Ovary (tissue), 9 donors: ENCODE measurements around the gene NDST3. TPM values are rescaled to one million over a fixed set of nuclear protein-coding genes. Genes with fewer than 3 reads are reported as not detected.

ENCODE experiments used
- DNase-seq, 5 donors: peaks; one replicate each; pipeline ENCODE4 v3.0.0-alpha.2; 2019 to 2020
- H3K27ac ChIP-seq, 2 donors: fragments of 200-600 bp; one replicate each; pipeline versions ENCODE4 v1.5.1 to v1.8.0; 2019 to 2022
- H3K27me3 ChIP-seq: fragments of 200-600 bp; one replicate; pipeline ENCODE4 v1.8.0; 2022
- H3K36me3 ChIP-seq: fragments of 200-600 bp; sonication (generic); one replicate; pipeline ENCODE4 v1.5.1; 2019
- H3K4me1 ChIP-seq: one replicate; pipeline ENCODE4 v1.8.1; 2013; ENCODE audit warnings: mild to moderate bottlenecking, moderate library complexity; ENCODE audit not compliant: insufficient read depth
- H3K4me3 ChIP-seq: fragments of 200-600 bp; sonication (generic); one replicate; pipeline ENCODE4 v1.5.1; 2017
- H3K9me3 ChIP-seq, 2 donors: fragments of 200-600 bp in 1 of 2; sonication (generic) in 1 of 2; one replicate each; pipeline versions ENCODE4 v1.5.1 to v1.8.1; 2013 to 2019; ENCODE audit warnings: mild to moderate bottlenecking in 1 of 2, moderate library complexity in 1 of 2
- EP300 ChIP-seq: sonication (generic); formaldehyde crosslinking; IDR thresholded peaks from one replicate; pipeline ENCODE4 v1.6.1; 2017; ENCODE audit warnings: antibody characterized with exemption
- POLR2A ChIP-seq: fragments of 450-650 bp; IDR thresholded peaks from one replicate; pipeline ENCODE4 v1.6.1; 2017; ENCODE audit warnings: antibody characterized with exemption, mild to moderate bottlenecking, moderate library complexity
- WGBS, 3 donors: extraction: QIAGEN DNeasy Blood & Tissue Kit in 1 of 3; methylation state at CpG; one replicate each; pipeline versions ENCODE4 v1.1.5 to v1.1.7; 2013 to 2017; 5-methylcytosine and 5-hydroxymethylcytosine counted together
- intact Hi-C, 4 donors: fragments of 100-400 bp; cut with DNase I; formaldehyde crosslinking; loops; one replicate each; pipeline versions ENCODE4 v1.11.0 to v1.15.1; 2022 to 2023
- polyA plus RNA-seq, 2 donors: library from polyadenylated mRNA; stranded (reverse); fragments of 200-250 nt in 1 of 2; fragments of 350-450 nt in 1 of 2; fragmentation: Illumina TruSeq in 1 of 2; extraction: RNeasy Lipid Tissue Mini Kit (QIAGEN cat#74804) in 1 of 2; gene quantifications; one replicate each; pipeline ENCODE4 v1.2.3, GENCODE V29; 2013 to 2014
- total RNA-seq, 7 donors: library from RNA; depleted of rRNA in 2 of 7; stranded (reverse); fragments of >200 nt in 2 of 7; fragmentation: NEBNext Ultra II Directional in 3 of 7; extraction: Animal tissue kit (Norgen Biotek cat#: 25700) in 3 of 7; gene quantifications; one replicate each; pipeline versions ENCODE4 v1.1.0 to v1.2.4, GENCODE V29; 2016 to 2023
- TF ChIP-seq, protein P1 (sequence below), 3 donors: fragments of 450-650 bp in 2 of 3; fragments of 200-600 bp in 1 of 3; IDR thresholded peaks; one replicate each; pipeline versions ENCODE4 v1.5.1 to v1.8.0; 2016 to 2022; ENCODE audit warnings: antibody characterized with exemption in 3 of 3, mild to moderate bottlenecking in 1 of 3
- donor health status: DM: no; HTN: no; CAD: no; lungs with moderate emphysema.
- donor health status: DM: no; HTN: no; CAD: no.
- donor health status: Bipolar disorder and iron deficiency.
- donor health status: DM: yes; HTN: yes; CAD: no.
- donor health status: DM: no; HTN: no; CAD: no.
- donor health status: DM: yes; HTN: yes; CAD: no.

NDST3 gene
- total and polyA plus RNA-seq, 9 donors = 0.02 to 2.4 (median 0.07) TPM; not detected in 2

DNA sequence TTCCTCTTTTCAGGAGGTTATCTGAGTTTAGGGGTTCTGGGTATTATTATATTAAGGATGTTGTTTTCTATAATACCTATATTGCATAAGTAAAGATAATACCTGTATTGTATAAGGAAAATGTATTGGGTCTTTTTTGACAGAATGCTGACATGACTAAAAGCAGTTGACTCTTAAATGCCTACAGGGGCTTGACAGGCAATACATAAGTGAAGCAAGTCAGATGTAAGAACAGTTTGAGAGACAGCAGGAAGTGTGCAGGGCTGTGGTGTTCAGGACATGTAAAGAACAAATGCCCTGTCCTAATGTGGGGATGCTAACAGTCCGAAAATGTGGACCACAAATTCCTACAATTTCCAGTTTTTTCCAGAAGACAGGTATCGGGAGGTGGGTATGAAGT is 30.2 kb upstream of the NDST3 start:
- intact Hi-C loops = no loop called here
- no peak for DNase-seq

DNA sequence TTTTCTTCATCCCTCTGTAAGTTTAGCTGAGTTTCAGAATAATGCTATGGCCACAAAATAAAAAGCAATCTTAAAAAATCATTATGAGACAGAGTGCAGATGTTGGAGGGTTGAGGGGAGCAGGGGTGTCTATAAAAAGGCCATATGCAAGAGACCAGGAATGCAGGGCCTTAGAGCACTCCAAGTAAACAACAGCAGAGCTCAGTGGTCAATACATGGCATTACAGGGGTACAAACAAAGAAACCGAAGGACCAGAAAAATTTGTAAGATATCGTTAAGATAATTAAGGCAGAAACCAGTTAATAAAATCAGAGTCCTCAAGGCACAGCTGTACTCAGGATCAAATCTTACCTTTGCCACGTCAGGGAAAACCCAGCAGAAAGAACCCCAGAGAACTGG is 28.4 kb upstream of the NDST3 start:
- DNase-seq = no peak
- 72 to 81% (median 77%) methylated on average over 3 of the region's 3 CpGs for WGBS, 3 donors
- no peak overlapping the region for H3K4me3 ChIP-seq
- no peaks in the 10 kb centered on the region for H3K9me3 ChIP-seq
- intact Hi-C loops = no loop called here
- H3K27me3 ChIP-seq = no peaks in the 10 kb centered on the region
- no peaks in the 10 kb centered on the region for H3K36me3 ChIP-seq
- TF ChIP-seq POLR2A (no peak), EP300 (no peak)
- TF ChIP-seq, protein P1, sequence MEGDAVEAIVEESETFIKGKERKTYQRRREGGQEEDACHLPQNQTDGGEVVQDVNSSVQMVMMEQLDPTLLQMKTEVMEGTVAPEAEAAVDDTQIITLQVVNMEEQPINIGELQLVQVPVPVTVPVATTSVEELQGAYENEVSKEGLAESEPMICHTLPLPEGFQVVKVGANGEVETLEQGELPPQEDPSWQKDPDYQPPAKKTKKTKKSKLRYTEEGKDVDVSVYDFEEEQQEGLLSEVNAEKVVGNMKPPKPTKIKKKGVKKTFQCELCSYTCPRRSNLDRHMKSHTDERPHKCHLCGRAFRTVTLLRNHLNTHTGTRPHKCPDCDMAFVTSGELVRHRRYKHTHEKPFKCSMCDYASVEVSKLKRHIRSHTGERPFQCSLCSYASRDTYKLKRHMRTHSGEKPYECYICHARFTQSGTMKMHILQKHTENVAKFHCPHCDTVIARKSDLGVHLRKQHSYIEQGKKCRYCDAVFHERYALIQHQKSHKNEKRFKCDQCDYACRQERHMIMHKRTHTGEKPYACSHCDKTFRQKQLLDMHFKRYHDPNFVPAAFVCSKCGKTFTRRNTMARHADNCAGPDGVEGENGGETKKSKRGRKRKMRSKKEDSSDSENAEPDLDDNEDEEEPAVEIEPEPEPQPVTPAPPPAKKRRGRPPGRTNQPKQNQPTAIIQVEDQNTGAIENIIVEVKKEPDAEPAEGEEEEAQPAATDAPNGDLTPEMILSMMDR (IDR thresholded peaks at IDR 0.05) = no peak
- H3K27ac ChIP-seq = no peak overlapping the region
- no peaks in the 10 kb centered on the region for H3K4me1 ChIP-seq

More for the DNA sequence above, 30.2 kb upstream of the NDST3 start:
- no peaks in the 10 kb centered on the region for H3K4me1 ChIP-seq
- no peak overlapping the region for H3K4me3 ChIP-seq
- no peak overlapping the region for H3K27ac ChIP-seq
- no peaks in the 10 kb centered on the region for H3K36me3 ChIP-seq
- no peaks in the 10 kb centered on the region for H3K27me3 ChIP-seq
- 84 to 94% (median 94%) methylated on average over 2 of the region's 2 CpGs for WGBS, 3 donors
- TF ChIP-seq EP300 (no peak), POLR2A (no peak)
- TF ChIP-seq, protein P1 (IDR thresholded peaks at IDR 0.05) = no peak
- H3K9me3 ChIP-seq = no peaks in the 10 kb centered on the region

DNA sequence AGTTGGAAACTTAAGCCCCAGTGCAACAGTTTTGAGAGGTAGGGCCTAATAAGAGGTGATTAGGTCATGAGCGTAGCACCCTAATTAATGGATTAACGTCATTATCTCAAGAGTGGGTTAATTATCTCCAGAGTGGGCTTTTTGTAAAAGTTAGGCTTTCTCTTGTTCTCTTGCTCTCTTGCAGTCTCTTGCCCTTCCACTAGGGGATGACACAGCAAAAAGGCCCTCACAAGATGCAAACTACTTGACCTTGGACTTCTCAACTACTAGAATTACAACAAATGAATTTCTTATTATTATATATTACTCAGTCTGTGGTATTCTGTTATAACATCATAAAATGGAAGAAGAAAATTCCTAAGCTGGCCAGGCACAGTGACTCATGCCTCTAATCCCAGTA is 22.1 kb upstream of the NDST3 start:
- Histone ChIP-seq H3K36me3 (no peaks in the 10 kb centered on the region), H3K27ac (no peak overlapping the region), H3K27me3 (no peaks in the 10 kb centered on the region), H3K4me3 (no peak overlapping the region), H3K9me3 (no peaks in the 10 kb centered on the region), H3K4me1 (no peaks in the 10 kb centered on the region)
- no peak for TF ChIP-seq EP300
- intact Hi-C loops = no loop called here
- no peak for DNase-seq
- 83 to 95% (median 86%) methylated on average over 2 of the region's 2 CpGs for WGBS, 3 donors

DNA sequence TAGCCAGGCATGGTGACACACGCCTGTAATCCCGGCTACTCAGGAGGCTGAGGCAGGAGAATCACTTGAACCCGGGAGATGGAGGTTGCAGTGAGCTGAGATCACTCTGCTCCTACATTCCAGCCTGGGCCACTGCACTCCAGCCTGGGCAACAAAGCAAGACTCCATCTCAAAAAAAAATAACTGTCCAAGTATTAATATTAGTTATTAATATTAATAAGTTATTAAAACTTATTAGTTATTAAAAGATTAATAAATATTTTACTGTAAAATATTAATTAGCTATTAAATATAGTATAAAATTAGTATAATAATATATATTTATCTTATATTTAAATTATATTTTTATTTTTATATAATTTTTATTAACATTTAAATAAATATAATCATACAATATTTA is 19.5 kb upstream of the NDST3 start:
- no peaks in the 10 kb centered on the region for H3K9me3 ChIP-seq
- 88 to 94% (median 89%) methylated on average over 3 of the region's 3 CpGs for WGBS, 3 donors
- DNase-seq = no peak
- intact Hi-C loops = no loop called here
- TF ChIP-seq, protein P1 (IDR thresholded peaks at IDR 0.05) = no peak
- TF ChIP-seq POLR2A (no peak), EP300 (no peak)
- no peaks in the 10 kb centered on the region for H3K36me3 ChIP-seq
- H3K4me1 ChIP-seq = no peaks in the 10 kb centered on the region
- no peak overlapping the region for H3K4me3 ChIP-seq
- H3K27ac ChIP-seq = no peak overlapping the region
- H3K27me3 ChIP-seq = no peaks in the 10 kb centered on the region

DNA sequence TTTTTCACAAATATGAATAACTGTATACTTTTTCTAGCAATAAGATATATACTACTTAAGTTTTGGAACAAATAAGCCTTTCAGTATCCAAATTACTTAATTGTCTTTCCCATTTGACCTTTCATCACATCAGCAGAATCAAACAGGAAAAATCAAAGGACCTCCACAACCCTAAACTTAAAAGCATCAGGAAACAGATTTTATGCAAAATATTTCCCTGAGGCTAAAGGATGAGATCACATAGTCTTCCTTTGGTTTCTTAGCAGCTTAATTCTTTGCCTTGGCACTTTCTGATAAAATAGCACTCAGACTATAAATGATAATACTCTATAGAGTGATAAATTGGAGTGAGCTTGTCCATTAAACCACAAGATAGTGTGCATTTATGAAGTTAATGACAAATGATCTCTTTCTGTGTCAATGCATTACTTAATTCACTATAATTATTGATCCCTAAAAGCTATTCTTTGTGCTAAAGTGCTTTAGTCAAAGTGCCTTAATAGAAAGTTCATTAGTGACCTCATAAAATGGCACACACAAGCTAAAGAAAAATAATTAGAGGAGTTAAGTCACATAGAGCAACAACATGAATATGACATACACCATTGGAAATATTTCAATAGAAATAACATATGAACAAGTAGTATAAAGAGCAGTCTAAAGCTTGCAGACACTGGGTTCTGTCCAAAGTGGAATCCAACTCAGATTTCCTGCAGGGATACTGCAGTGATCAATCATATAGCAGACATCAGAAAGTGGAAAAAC is 15.7 kb upstream of the NDST3 start:
- Histone ChIP-seq H3K36me3 (no peaks in the 10 kb centered on the region), H3K27ac (no peak overlapping the region), H3K4me1 (no peaks in the 10 kb centered on the region), H3K27me3 (no peaks in the 10 kb centered on the region), H3K4me3 (no peak overlapping the region), H3K9me3 (no peaks in the 10 kb centered on the region)
- no peak for TF ChIP-seq POLR2A
- TF ChIP-seq EP300 = no peak
- TF ChIP-seq, protein P1 (IDR thresholded peaks at IDR 0.05) = no peak
- no peak for DNase-seq
- intact Hi-C loops = no loop called here
